Panc1 (cell line): ENCODE results near the gene EEF1A2. TPM values are rescaled to one million over a fixed set of nuclear protein-coding genes. Genes with fewer than 3 reads are reported as not detected.

Experiments used
- ATAC-seq: fragments of 200-7000 bp; cut with Tn5 transposase; 2 replicates; pipeline ENCODE4 v1.9.1; 2020; ENCODE audit warnings: mild to moderate bottlenecking, moderate library complexity
- BruUV-seq: library from RNA; stranded (reverse); fragments of 400-500 nt; replicated peaks from 2 replicates; lab custom pipeline; 2021; lab: Mats Ljungman, UMichigan
- CTCF ChIA-PET: fragments of 300-600 bp; sonication (Branson Sonifier 250); formaldehyde crosslinking; loops from one replicate; lab custom pipeline; 2022; ENCODE audit warnings: antibody characterized with exemption; lab: Charles Lee
- POLR2A ChIA-PET: fragments of 300-600 bp; sonication (Branson Sonifier 250); formaldehyde crosslinking; loops from one replicate; lab custom pipeline; 2022; ENCODE audit warnings: antibody characterized with exemption; lab: Charles Lee
- DNase-seq: peaks from one replicate; pipeline ENCODE4 v3.0.0-alpha.2; 2010; ENCODE audit warnings: low read depth, low spot score
- H3K27ac ChIP-seq: 2 replicates; pipeline ENCODE4 v1.5.1; 2011; ENCODE audit warnings: mild to moderate bottlenecking, low read length, inconsistent platforms
- H3K27me3 ChIP-seq: fragments of 200-500 bp; sonication (Bioruptor generic); 2 replicates; pipeline ENCODE4 v1.6.0; 2014; ENCODE audit warnings: low read length, inconsistent platforms; ENCODE audit not compliant: control insufficient read depth, insufficient read depth
- H3K36me3 ChIP-seq: fragments of 200-500 bp; sonication (Bioruptor generic); 2 replicates; pipeline ENCODE4 v1.5.1; 2014; ENCODE audit warnings: inconsistent platforms, mild to moderate bottlenecking, low read length, moderate library complexity; ENCODE audit not compliant: control insufficient read depth, insufficient read depth
- H3K4me1 ChIP-seq: 2 replicates; pipeline ENCODE4 v1.5.1; 2011; ENCODE audit warnings: inconsistent platforms, mild to moderate bottlenecking, low read length, moderate library complexity; ENCODE audit not compliant: control insufficient read depth, insufficient read depth
- H3K4me3 ChIP-seq, 2 experiments: 2 replicates each; pipeline ENCODE4 v1.5.1; 2011 to 2012; ENCODE audit warnings: low read depth in 2 of 2, low read length in 2 of 2, mild to moderate bottlenecking in 2 of 2, inconsistent platforms in 1 of 2, moderate library complexity in 1 of 2
- H3K9me3 ChIP-seq: fragments of 200-500 bp; sonication (Bioruptor generic); 2 replicates; pipeline ENCODE4 v1.5.1; 2014; ENCODE audit warnings: low read depth, mild to moderate bottlenecking, inconsistent platforms, low read length, moderate library complexity; ENCODE audit not compliant: control insufficient read depth, insufficient read depth
- CTCF ChIP-seq: fragments of 450-650 bp; IDR thresholded peaks from 2 replicates; pipeline ENCODE4 v1.5.1; 2017; ENCODE audit warnings: mild to moderate bottlenecking
- POLR2AphosphoS5 ChIP-seq: IDR thresholded peaks from 2 replicates; pipeline ENCODE4 v1.6.1; 2012; ENCODE audit warnings: mild to moderate bottlenecking, low read depth, low read length, moderate library complexity
- SIN3A ChIP-seq: IDR thresholded peaks from 2 replicates; pipeline ENCODE4 v1.6.1; 2012; ENCODE audit warnings: low read depth, mild to moderate bottlenecking, low read length, moderate library complexity, borderline replicate concordance; ENCODE audit not compliant: insufficient read depth
- TCF7L2 ChIP-seq: IDR thresholded peaks from 2 replicates; pipeline ENCODE4 v1.6.1; 2011; ENCODE audit warnings: mild to moderate bottlenecking, low read depth, low read length, inconsistent platforms
- in situ Hi-C: cut with HindIII; loops from 2 replicates; pipeline ENCODE4 v1.10.0; 2016; ENCODE audit warnings: low sequenced_read_pairs, low pct_unique_long_range_greater_than_20kb
- intact Hi-C: fragments of 100-400 bp; cut with micrococcal nuclease; formaldehyde crosslinking; loops from one replicate; pipeline ENCODE4 v1.10.0; 2022; ENCODE audit not compliant: unreplicated experiment
- total RNA-seq: library from RNA; stranded (reverse); gene quantifications from one replicate; pipeline ENCODE4 v1.2.1, GENCODE V29; 2021; ENCODE audit not compliant: unreplicated experiment
- TF ChIP-seq, protein P1 (sequence below), 2 experiments: IDR thresholded peaks; 2 replicates each; pipeline ENCODE4 v1.6.1; 2011 to 2012; ENCODE audit warnings: low read depth in 2 of 2, control low read depth in 1 of 2, low read length in 1 of 2, mild to moderate bottlenecking in 1 of 2, moderate library complexity in 1 of 2; ENCODE audit not compliant: insufficient read depth in 1 of 2

The EEF1A2 gene
- total RNA-seq, 1 experiment from 2014 or later, result 178 TPM

- intact Hi-C loops (no loop called here), in situ Hi-C loops (no loop called here)
- BruUV-seq, result no TSS peak
- CTCF ChIA-PET, result interaction anchor here (0.6 kb wide), 2 partner anchors 81 to 149 kb away, joined by 3 read pairs; no protein-coding TSS in a partner anchor
- Histone ChIP-seq H3K27me3 (no peaks in the 10 kb centered on the region), H3K9me3 (no peaks in the 10 kb centered on the region), H3K36me3 (no peaks in the 10 kb centered on the region), H3K27ac (no peak overlapping the region), H3K4me3 (no peak overlapping the region), H3K4me1 (peaks cover 20% of the 10 kb centered on the region)
- DNase-seq, result no peak
- no peak for TF ChIP-seq TCF7L2
- TF ChIP-seq POLR2AphosphoS5, result no peak
- TF ChIP-seq CTCF, result no peak; the same call in 1 of the 2 replicates
- TF ChIP-seq, protein P1, sequence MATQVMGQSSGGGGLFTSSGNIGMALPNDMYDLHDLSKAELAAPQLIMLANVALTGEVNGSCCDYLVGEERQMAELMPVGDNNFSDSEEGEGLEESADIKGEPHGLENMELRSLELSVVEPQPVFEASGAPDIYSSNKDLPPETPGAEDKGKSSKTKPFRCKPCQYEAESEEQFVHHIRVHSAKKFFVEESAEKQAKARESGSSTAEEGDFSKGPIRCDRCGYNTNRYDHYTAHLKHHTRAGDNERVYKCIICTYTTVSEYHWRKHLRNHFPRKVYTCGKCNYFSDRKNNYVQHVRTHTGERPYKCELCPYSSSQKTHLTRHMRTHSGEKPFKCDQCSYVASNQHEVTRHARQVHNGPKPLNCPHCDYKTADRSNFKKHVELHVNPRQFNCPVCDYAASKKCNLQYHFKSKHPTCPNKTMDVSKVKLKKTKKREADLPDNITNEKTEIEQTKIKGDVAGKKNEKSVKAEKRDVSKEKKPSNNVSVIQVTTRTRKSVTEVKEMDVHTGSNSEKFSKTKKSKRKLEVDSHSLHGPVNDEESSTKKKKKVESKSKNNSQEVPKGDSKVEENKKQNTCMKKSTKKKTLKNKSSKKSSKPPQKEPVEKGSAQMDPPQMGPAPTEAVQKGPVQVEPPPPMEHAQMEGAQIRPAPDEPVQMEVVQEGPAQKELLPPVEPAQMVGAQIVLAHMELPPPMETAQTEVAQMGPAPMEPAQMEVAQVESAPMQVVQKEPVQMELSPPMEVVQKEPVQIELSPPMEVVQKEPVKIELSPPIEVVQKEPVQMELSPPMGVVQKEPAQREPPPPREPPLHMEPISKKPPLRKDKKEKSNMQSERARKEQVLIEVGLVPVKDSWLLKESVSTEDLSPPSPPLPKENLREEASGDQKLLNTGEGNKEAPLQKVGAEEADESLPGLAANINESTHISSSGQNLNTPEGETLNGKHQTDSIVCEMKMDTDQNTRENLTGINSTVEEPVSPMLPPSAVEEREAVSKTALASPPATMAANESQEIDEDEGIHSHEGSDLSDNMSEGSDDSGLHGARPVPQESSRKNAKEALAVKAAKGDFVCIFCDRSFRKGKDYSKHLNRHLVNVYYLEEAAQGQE (IDR thresholded peaks at IDR 0.05; ENCODE audit: insufficient read depth in 1 of 2, low read depth in 2 of 2, low read length in 1 of 2), result no peak
- TF ChIP-seq SIN3A, result no peak
- POLR2A ChIA-PET, result no interaction called here
- ATAC-seq, result peak; percentile 51
Observed at GRCh38 chr20:63483834-63484233, 15.0 kb downstream of the EEF1A2 start.

GRCh38 chr20:63482021-63482587 lies 16.8 kb downstream of the EEF1A2 start:
- Histone ChIP-seq H3K27me3 (no peaks in the 10 kb centered on the region), H3K36me3 (no peaks in the 10 kb centered on the region), H3K4me3 (no peak overlapping the region), H3K9me3 (no peaks in the 10 kb centered on the region), H3K27ac (no peak overlapping the region), H3K4me1 (peaks cover 20% of the 10 kb centered on the region)
- no TSS peak for BruUV-seq
- ChIA-PET POLR2A (no interaction called here), CTCF (interaction anchor here (0.9 kb wide), 1 partner anchor 39 kb away, joined by 9 read pairs; no protein-coding TSS in a partner anchor)
- in situ Hi-C loops (no loop called here), intact Hi-C loops (no loop called here)
- DNase-seq (no peak), ATAC-seq (0 out of 2 replicates have a peak, but pooled peaks have one; percentile 12)
- TF ChIP-seq, protein P1 (IDR thresholded peaks at IDR 0.05; ENCODE audit: insufficient read depth in 1 of 2, low read depth in 2 of 2, low read length in 1 of 2), result no peak
- TF ChIP-seq TCF7L2, result no peak
- no peak for TF ChIP-seq SIN3A
- no peak for TF ChIP-seq CTCF
- no peak for TF ChIP-seq POLR2AphosphoS5
